Spleen (tissue), 7 donors: ENCODE measurements around the gene RNLS.

Source experiments
- CTCF ChIP-seq, 11 experiments: fragments of 200-600 bp in 7 of 11; fragments of 450-650 bp in 4 of 11; sonication (generic) in 4 of 11; IDR thresholded peaks in 8 of 11; conservative IDR thresholded peaks in 3 of 11; 1 replicate in 7 of 11; 2 replicates in 4 of 11; pipeline versions ENCODE4 v1.4.0 to v1.8.0; 2016 to 2021; ENCODE audit warnings: antibody characterized with exemption in 11 of 11, inconsistent platforms in 4 of 11, mild to moderate bottlenecking in 1 of 11
- POLR2A ChIP-seq, 3 donors: fragments of 450-650 bp; IDR thresholded peaks; one replicate each; pipeline ENCODE4 v1.5.1; 2017; ENCODE audit warnings: antibody characterized with exemption in 3 of 3, mild to moderate bottlenecking in 1 of 3
- POLR2AphosphoS5 ChIP-seq, 3 donors: sonication (generic); formaldehyde crosslinking; IDR thresholded peaks; one replicate each; pipeline ENCODE4 v1.5.1; 2017; ENCODE audit warnings: antibody characterized with exemption in 3 of 3
- donor health status: DM: no; HTN: no; CAD: no; lungs with moderate emphysema.
- donor health status: DM: no; HTN: no; CAD: no.
- donor health status: DM: no; HTN: no; CAD: no.

- no peak for TF ChIP-seq POLR2AphosphoS5 (IDR thresholded peaks at IDR 0.05)
- no peak for TF ChIP-seq POLR2A (IDR thresholded peaks at IDR 0.05)
- TF ChIP-seq CTCF (IDR thresholded peaks at IDR 0.05 in 8 of 11, conservative IDR thresholded peaks at IDR 0.05 in 3 of 11) = no peak
These were observed 283.3 kb downstream of the RNLS start for GRCh38 chr10:88299787-88300186.
